ENCODE results near the gene SLC2A1. TPM values are rescaled to one million over a fixed set of nuclear protein-coding genes. Genes with fewer than 3 reads are reported as not detected.

Gene SLC2A1
- total RNA-seq, 2 experiments from 2014 or later, result 66.6 to 93.4 TPM

- no peaks in the 10 kb centered on the region for H3K9me2 ChIP-seq (ENCODE audit: insufficient read depth, low read length)
- no peak overlapping the region for H2AFZ ChIP-seq (ENCODE audit: low read length)
- POLR2A ChIA-PET, result interaction anchor here (0.8 to 2.7 kb wide), 7 partner anchors 9 to 21 kb away, joined by 3 to 22 read pairs (median 5); no protein-coding TSS in a partner anchor
- no peak for TF ChIP-seq EZH2phosphoT487 (IDR thresholded peaks at IDR 0.05; ENCODE audit: borderline replicate concordance, low read depth, low read length)
- TF ChIP-seq, protein P1, sequence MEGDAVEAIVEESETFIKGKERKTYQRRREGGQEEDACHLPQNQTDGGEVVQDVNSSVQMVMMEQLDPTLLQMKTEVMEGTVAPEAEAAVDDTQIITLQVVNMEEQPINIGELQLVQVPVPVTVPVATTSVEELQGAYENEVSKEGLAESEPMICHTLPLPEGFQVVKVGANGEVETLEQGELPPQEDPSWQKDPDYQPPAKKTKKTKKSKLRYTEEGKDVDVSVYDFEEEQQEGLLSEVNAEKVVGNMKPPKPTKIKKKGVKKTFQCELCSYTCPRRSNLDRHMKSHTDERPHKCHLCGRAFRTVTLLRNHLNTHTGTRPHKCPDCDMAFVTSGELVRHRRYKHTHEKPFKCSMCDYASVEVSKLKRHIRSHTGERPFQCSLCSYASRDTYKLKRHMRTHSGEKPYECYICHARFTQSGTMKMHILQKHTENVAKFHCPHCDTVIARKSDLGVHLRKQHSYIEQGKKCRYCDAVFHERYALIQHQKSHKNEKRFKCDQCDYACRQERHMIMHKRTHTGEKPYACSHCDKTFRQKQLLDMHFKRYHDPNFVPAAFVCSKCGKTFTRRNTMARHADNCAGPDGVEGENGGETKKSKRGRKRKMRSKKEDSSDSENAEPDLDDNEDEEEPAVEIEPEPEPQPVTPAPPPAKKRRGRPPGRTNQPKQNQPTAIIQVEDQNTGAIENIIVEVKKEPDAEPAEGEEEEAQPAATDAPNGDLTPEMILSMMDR (conservative IDR thresholded peaks at IDR 0.05; ENCODE audit: low read length), result no peak
- intact Hi-C loops (cut with micrococcal nuclease; ENCODE audit: unreplicated experiment), result no loop called here
- peak overlapping the region; percentile 14 for H3K4me3 ChIP-seq (ENCODE audit: low read depth, low read length, poor library complexity, severe bottlenecking)
- peaks cover 10% of the 10 kb centered on the region; the same call in 1 of the 2 replicates for H4K20me1 ChIP-seq (ENCODE audit: insufficient read depth, low read length)
- H3K27ac ChIP-seq (ENCODE audit: low read depth, low read length, poor library complexity, severe bottlenecking), result peak overlapping the region; percentile 91
- DNase-seq (ENCODE audit: low spot score), result no peak
- peaks cover 58% of the 10 kb centered on the region; the same call in 1 of the 2 replicates for H3K79me2 ChIP-seq (ENCODE audit: insufficient read depth, low read depth, low read length)
- H3K36me3 ChIP-seq (ENCODE audit: insufficient read depth, low read length), result peaks cover 86% of the 10 kb centered on the region
- CTCF ChIA-PET (ENCODE audit: unreplicated experiment), result interaction anchor here (0.9 kb wide), 1 partner anchor 8 kb away, joined by 5 read pairs; no protein-coding TSS in a partner anchor
- peak overlapping the region; percentile 70 for H3K4me2 ChIP-seq (ENCODE audit: low read length)
- BruUV-seq (replicated peaks), result no TSS peak
- peaks cover 85% of the 10 kb centered on the region for H3K4me1 ChIP-seq (ENCODE audit: insufficient read depth, low read length, poor library complexity, severe bottlenecking)
- no peaks in the 10 kb centered on the region for H3K9me3 ChIP-seq (ENCODE audit: low read length)
These were observed 22.7 kb downstream of the SLC2A1 start for GRCh38 chr1:42935971-42936308.

DNA sequence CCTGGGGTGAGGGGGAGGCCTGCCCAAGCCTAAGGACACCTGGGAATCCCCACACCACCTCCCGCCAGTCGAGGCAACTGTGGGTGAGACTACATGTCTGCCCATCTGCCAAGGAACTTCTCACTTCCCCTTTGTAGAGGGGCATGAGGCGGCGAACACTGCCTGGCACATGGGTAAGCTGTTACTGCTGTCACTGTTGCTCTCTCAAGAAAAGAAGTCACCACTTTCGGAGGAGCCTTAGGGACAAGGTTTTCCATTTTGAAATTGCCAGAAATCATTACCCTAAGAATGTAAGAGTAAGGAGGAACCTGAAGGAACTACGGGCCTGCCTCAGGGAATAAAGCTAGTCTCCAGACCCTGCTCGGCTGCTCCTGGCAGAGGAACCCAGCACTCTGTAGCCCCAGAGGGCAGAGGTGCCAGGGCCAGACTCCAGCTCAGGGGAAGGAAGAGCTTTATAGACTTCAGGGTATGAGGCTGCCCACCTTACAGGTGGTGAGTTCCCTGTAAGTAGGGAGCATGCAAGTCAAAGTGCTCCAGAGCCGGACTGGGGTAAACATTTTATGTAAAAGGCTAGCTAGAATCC is 23.3 kb downstream of the SLC2A1 start:
- TF ChIP-seq, protein P1 (conservative IDR thresholded peaks at IDR 0.05; ENCODE audit: low read length), result no peak
- TF ChIP-seq EZH2phosphoT487 (IDR thresholded peaks at IDR 0.05; ENCODE audit: borderline replicate concordance, low read depth, low read length), result no peak
- Histone ChIP-seq H2AFZ (ENCODE audit: low read length) (no peak overlapping the region), H3K9me3 (ENCODE audit: low read length) (no peaks in the 10 kb centered on the region), H3K27ac (ENCODE audit: low read depth, low read length, poor library complexity, severe bottlenecking) (peak overlapping the region; percentile 91), H3K4me1 (ENCODE audit: insufficient read depth, low read length, poor library complexity, severe bottlenecking) (peaks cover 88% of the 10 kb centered on the region), H3K36me3 (ENCODE audit: insufficient read depth, low read length) (peaks cover 87% of the 10 kb centered on the region), H3K4me2 (ENCODE audit: low read length) (peak overlapping the region; percentile 70), H3K4me3 (ENCODE audit: low read depth, low read length, poor library complexity, severe bottlenecking) (peak overlapping the region; percentile 14), H3K9me2 (ENCODE audit: insufficient read depth, low read length) (no peaks in the 10 kb centered on the region), H3K79me2 (ENCODE audit: insufficient read depth, low read depth, low read length) (peaks cover 53% of the 10 kb centered on the region; the same call in 1 of the 2 replicates), H4K20me1 (ENCODE audit: insufficient read depth, low read length) (peaks cover 10% of the 10 kb centered on the region; the same call in 1 of the 2 replicates)
- ChIA-PET CTCF (ENCODE audit: unreplicated experiment) (interaction anchor here (0.9 kb wide), 1 partner anchor 9 kb away, joined by 5 read pairs; no protein-coding TSS in a partner anchor), POLR2A (interaction anchor here (0.8 to 2.7 kb wide), 7 partner anchors 10 to 20 kb away, joined by 3 to 22 read pairs (median 5); no protein-coding TSS in a partner anchor)
- intact Hi-C loops (cut with micrococcal nuclease; ENCODE audit: unreplicated experiment), result no loop called here
- no TSS peak for BruUV-seq (replicated peaks)
- DNase-seq (ENCODE audit: low spot score), result peak; percentile 50

All from OCI-LY7 (cell line).